ENCODE data around the gene HBEGF. TPM values are rescaled to one million over a fixed set of nuclear protein-coding genes. Genes with fewer than 3 reads are reported as not detected.

The HBEGF gene
- polyA plus RNA-seq, 2 of the 4 experiments (the other 2 are of a cell fraction): 3.4 to 5.0 TPM

DNA sequence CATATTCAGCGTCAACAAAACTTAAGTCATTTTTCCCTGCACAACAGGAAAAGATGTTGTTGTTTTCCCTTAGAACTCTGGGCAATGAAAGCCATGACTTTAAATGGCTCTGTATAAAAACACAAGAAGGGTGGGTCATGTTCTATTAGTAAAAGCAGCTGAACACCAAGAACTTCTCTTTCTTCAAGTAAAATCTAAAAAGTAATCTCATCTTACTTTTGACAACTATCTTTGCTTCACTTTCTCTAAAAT is 52.6 kb downstream of the HBEGF start:
- H3K4me2 ChIP-seq: peak overlapping the region; percentile 68
- no peak for FAIRE-seq
- CTCF ChIA-PET: interaction anchor here (0.6 to 3.1 kb wide), 3 partner anchors 49 to 58 kb away, joined by 4 to 11 read pairs (median 5); no protein-coding TSS in a partner anchor

DNA sequence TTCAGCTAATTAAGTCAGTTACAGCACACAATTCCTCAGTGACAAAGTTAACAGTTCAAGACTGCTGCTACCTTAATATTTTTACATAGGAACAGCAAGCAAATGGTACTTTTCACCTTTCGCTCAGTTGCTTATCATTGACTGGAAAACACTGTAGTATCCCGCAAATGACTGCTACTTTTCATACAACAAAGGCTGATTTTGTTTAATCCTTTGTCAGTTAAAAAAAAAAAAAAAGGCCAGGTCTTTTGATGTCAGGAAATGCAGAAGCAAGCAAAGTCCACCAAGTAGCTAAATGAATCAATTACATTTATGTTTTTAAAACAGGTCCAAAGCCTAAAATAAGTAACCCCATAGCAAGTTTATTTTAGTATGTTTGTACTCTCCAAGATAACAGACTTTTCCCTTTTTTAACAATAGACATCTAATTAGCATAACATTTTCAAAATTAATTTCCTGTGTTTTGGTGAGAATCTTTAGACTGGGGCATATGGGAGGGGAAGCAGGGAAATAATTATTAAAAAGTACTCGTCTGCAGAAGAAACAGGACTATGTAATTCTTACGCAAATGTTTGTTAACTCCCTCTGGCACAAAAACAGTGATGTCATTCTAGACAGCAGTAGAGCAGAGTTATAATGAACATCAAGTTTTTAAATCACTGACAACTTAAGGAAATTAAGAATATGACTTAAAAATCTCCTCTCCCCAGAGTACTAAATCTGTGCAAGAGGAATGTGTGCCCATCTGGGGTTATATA is 53.1 kb downstream of the HBEGF start:
- 47% methylated on average over 4 of the region's 4 CpGs for WGBS (ENCODE audit: missing lambda C conversion rate)
- ChIA-PET CTCF (interaction anchor here (0.6 to 3.1 kb wide), 8 partner anchors 35 to 70 kb away, joined by 3 to 11 read pairs (median 4); partner anchors contain the start of gene HBEGF), POLR2A (interaction anchor here (1.3 kb wide), 1 partner anchor 53 kb away, joined by 9 read pairs; the partner anchor contains the start of gene HBEGF)
- TF ChIP-seq, protein P1, sequence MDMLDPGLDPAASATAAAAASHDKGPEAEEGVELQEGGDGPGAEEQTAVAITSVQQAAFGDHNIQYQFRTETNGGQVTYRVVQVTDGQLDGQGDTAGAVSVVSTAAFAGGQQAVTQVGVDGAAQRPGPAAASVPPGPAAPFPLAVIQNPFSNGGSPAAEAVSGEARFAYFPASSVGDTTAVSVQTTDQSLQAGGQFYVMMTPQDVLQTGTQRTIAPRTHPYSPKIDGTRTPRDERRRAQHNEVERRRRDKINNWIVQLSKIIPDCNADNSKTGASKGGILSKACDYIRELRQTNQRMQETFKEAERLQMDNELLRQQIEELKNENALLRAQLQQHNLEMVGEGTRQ (IDR thresholded peaks at IDR 0.05): no peak
- TF ChIP-seq CEBPB (IDR thresholded peaks at IDR 0.05): peak in 1 of 2 experiments; percentile 35; a peak in 1 of 4 replicates
- Histone ChIP-seq H3K4me2 (peak overlapping the region; percentile 68), H3K9me3 (no peaks in the 10 kb centered on the region), H3K27ac (peak overlapping the region; percentile 39; a peak in 3 of 6 replicates), H3K4me1 (peaks cover 68% of the 10 kb centered on the region), H3K4me3 (no peak overlapping the region)
- ATAC-seq (no peak), DNase-seq (ENCODE audit: low read depth in 1 of 2, low spot score in 1 of 2) (no peak), FAIRE-seq (no peak)

More for the DNA sequence above, 52.6 kb downstream of the HBEGF start:
- TF ChIP-seq EP300 (IDR thresholded peaks at IDR 0.05): no peak
- no peak for TF ChIP-seq NR3C1 (IDR thresholded peaks at IDR 0.05)
- TF ChIP-seq, protein P2, sequence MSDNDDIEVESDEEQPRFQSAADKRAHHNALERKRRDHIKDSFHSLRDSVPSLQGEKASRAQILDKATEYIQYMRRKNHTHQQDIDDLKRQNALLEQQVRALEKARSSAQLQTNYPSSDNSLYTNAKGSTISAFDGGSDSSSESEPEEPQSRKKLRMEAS (IDR thresholded peaks at IDR 0.05): no peak
- TF ChIP-seq POLR2A (IDR thresholded peaks at IDR 0.05; ENCODE audit: low read length): no peak
- no peak for TF ChIP-seq MAFK (IDR thresholded peaks at IDR 0.05; ENCODE audit: partially characterized antibody)
- TF ChIP-seq ZFP36 (IDR thresholded peaks at IDR 0.05; ENCODE audit: borderline replicate concordance, partially characterized antibody): no peak
- TF ChIP-seq, protein P3, sequence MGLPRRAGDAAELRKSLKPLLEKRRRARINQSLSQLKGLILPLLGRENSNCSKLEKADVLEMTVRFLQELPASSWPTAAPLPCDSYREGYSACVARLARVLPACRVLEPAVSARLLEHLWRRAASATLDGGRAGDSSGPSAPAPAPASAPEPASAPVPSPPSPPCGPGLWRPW (IDR thresholded peaks at IDR 0.05): no peak
- no peak for TF ChIP-seq HOXB13 (CRISPR knock-in tag; IDR thresholded peaks at IDR 0.05; ENCODE audit: low read depth)
- TF ChIP-seq TP53 (CRISPR knock-in tag; IDR thresholded peaks at IDR 0.05): no peak
- no peak for TF ChIP-seq SMC3 (IDR thresholded peaks at IDR 0.05)
- TF ChIP-seq, protein P1 (IDR thresholded peaks at IDR 0.05): no peak
- no peak for TF ChIP-seq CEBPB (IDR thresholded peaks at IDR 0.05)
- no peak for TF ChIP-seq EHF (CRISPR knock-in tag; IDR thresholded peaks at IDR 0.05)
- ATAC-seq: no peak
- WGBS (ENCODE audit: missing lambda C conversion rate): 46% methylated on average over 1 of the region's 1 CpG
- POLR2A ChIA-PET: no interaction called here
- Histone ChIP-seq H3K4me3 (no peak overlapping the region), H3K9me3 (no peaks in the 10 kb centered on the region), H3K4me1 (peaks cover 73% of the 10 kb centered on the region), H3K27ac (peak overlapping the region; percentile 20 to 39; a peak in 2 of 6 replicates)
- DNase-seq (ENCODE audit: low read depth in 1 of 2, low spot score in 1 of 2): no peak

DNA sequence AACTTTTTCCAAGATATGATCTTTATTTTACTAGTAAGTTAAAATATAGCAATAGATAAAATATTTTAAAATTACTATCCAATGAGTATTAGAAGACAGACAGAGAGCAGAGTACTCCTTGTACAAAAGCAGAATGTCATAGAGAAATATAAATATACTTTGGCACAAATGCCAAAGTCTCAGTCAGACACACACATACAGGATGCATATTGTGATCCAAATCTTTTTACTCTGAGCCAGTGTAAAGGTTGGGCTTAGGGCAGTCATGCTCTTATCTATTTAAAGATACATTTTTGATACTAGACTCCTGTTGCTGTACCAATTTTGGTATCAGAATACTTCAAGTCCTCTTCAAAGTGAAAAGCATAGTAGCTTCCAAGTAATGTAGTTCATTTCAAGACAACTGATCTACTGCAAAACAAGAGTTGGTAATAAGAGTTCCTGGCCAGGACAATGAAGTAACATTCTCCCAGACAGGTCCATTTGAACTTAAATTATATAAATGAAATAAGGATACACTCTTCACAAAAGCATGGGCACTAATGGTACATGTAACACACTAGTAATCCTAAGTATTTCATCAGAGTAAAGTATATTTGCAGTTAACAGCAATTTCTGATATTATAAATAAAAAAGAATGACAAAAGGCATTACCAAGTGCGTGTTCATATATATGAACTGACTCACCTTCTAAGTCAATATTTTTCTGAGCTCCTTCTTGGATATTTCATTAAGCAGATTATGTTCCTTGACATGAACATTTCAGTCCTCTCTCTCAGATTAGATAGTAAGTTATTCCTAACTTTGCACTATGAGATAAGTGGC is 54.0 kb downstream of the HBEGF start:
- Histone ChIP-seq H3K27ac (peak overlapping the region; percentile 39 to 67; a peak in 5 of 6 replicates), H3K4me2 (peak overlapping the region; percentile 68)
- POLR2A ChIA-PET: interaction anchor here (1.3 kb wide), 1 partner anchor 54 kb away, joined by 9 read pairs; the partner anchor contains the start of gene HBEGF

More for the DNA sequence above, 54.0 kb downstream of the HBEGF start:
- Histone ChIP-seq H3K9me3 (no peaks in the 10 kb centered on the region), H3K4me3 (no peak overlapping the region), H3K4me1 (peaks cover 60% of the 10 kb centered on the region)
- FAIRE-seq (no peak), ATAC-seq (peak in 1 of 2 experiments; percentile 64; a peak in 4 of 6 replicates), DNase-seq (ENCODE audit: low read depth in 1 of 2, low spot score in 1 of 2) (peak in 1 of 2 experiments; percentile 19)
- CTCF ChIA-PET: interaction anchor here (0.8 to 3.1 kb wide), 7 partner anchors 34 to 71 kb away, joined by 3 to 11 read pairs (median 4); partner anchors contain the start of gene HBEGF
- TF ChIP-seq NFE2L2 (conservative IDR thresholded peaks at IDR 0.05; ENCODE audit: low read length) (no peak), CEBPB (IDR thresholded peaks at IDR 0.05) (0 out of 4 replicates have a peak, but pooled peaks of 1 of the 2 experiments have one; percentile 24), FOSL2 (IDR thresholded peaks at IDR 0.05) (no peak), FOSL2 (CRISPR knock-in tag; IDR thresholded peaks at IDR 0.05) (peak; percentile 51), JUNB (IDR thresholded peaks at IDR 0.05) (0 out of 2 replicates have a peak, but pooled peaks have one; percentile 29)
- WGBS (ENCODE audit: missing lambda C conversion rate): 10% methylated on average over 1 of the region's 1 CpG

All from A549 (cell line).